ENCODE results near the gene OR2T10.

DNA sequence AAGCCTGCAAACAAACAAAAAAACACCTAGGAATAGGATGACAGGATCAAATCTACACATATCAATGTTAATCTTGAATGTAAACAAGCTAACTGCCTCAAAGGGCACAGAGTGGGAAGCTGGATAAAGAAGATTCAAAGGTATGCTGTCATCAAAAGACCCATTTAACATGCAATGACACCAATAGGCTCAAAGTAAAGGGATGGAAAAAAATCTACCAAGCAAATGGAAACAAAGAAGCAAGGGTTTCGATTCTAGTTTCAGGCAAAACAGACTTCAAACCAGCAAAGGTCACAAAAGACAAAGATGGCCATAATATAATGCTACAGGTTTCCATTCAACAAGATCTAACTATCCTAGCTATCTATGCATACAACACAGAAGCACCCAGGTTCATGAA lies 16.2 kb upstream of the OR2T10 start:
- TF ChIP-seq POLR2A (IDR thresholded peaks at IDR 0.05; ENCODE audit: low read depth, low read length) (no peak), RFX5 (IDR thresholded peaks at IDR 0.05; ENCODE audit: low read depth, low read length) (no peak), CEBPB (IDR thresholded peaks at IDR 0.05; ENCODE audit: low read depth, low read length) (no peak), CHD1 (IDR thresholded peaks at IDR 0.05; ENCODE audit: low read depth, low read length) (no peak), BHLHE40 (IDR thresholded peaks at IDR 0.05; ENCODE audit: low read depth, low read length) (no peak)
- TF ChIP-seq, protein P1, sequence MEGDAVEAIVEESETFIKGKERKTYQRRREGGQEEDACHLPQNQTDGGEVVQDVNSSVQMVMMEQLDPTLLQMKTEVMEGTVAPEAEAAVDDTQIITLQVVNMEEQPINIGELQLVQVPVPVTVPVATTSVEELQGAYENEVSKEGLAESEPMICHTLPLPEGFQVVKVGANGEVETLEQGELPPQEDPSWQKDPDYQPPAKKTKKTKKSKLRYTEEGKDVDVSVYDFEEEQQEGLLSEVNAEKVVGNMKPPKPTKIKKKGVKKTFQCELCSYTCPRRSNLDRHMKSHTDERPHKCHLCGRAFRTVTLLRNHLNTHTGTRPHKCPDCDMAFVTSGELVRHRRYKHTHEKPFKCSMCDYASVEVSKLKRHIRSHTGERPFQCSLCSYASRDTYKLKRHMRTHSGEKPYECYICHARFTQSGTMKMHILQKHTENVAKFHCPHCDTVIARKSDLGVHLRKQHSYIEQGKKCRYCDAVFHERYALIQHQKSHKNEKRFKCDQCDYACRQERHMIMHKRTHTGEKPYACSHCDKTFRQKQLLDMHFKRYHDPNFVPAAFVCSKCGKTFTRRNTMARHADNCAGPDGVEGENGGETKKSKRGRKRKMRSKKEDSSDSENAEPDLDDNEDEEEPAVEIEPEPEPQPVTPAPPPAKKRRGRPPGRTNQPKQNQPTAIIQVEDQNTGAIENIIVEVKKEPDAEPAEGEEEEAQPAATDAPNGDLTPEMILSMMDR (conservative IDR thresholded peaks at IDR 0.05; ENCODE audit: low read depth, low read length), result no peak
- TF ChIP-seq, protein P2, sequence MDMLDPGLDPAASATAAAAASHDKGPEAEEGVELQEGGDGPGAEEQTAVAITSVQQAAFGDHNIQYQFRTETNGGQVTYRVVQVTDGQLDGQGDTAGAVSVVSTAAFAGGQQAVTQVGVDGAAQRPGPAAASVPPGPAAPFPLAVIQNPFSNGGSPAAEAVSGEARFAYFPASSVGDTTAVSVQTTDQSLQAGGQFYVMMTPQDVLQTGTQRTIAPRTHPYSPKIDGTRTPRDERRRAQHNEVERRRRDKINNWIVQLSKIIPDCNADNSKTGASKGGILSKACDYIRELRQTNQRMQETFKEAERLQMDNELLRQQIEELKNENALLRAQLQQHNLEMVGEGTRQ (IDR thresholded peaks at IDR 0.05; ENCODE audit: low read depth, low read length), result no peak
- TF ChIP-seq, protein P3, sequence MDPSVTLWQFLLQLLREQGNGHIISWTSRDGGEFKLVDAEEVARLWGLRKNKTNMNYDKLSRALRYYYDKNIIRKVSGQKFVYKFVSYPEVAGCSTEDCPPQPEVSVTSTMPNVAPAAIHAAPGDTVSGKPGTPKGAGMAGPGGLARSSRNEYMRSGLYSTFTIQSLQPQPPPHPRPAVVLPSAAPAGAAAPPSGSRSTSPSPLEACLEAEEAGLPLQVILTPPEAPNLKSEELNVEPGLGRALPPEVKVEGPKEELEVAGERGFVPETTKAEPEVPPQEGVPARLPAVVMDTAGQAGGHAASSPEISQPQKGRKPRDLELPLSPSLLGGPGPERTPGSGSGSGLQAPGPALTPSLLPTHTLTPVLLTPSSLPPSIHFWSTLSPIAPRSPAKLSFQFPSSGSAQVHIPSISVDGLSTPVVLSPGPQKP (IDR thresholded peaks at IDR 0.05; ENCODE audit: borderline replicate concordance, low read depth, low read length), result no peak

Measured in IMR-90 (cell line).